M059J (cell line): Measurements from ENCODE around the gene DNAH9. TPM values are rescaled to one million over a fixed set of nuclear protein-coding genes. Genes with fewer than 3 reads are reported as not detected.
"Not testable (repeated sequence)": the region's sequence is repeated elsewhere in the genome, so short reads cannot be mapped to it uniquely, and the experiment has no call there.

Experiments used
- DNase-seq: peaks from one replicate; pipeline ENCODE4 v3.0.0-alpha.2; 2012; ENCODE audit warnings: low read depth
- total RNA-seq: library from RNA; depleted of rRNA; stranded (reverse); fragments of >200 nt; shearing (Covaris generic); gene quantifications from 2 replicates; pipeline ENCODE4 v1.2.3, GENCODE V29; 2014

DNAH9 gene
- total RNA-seq, 1 experiment from 2014 or later = not detected

GRCh38 chr17:11921296-11921695 is 323.0 kb downstream of the DNAH9 start:
- peak; percentile 56 for DNase-seq

- no peak for DNase-seq
Observed at GRCh38 chr17:11922638-11923037, 324.4 kb downstream of the DNAH9 start.

- no peak for DNase-seq
Observed at GRCh38 chr17:11924076-11924475, 325.8 kb downstream of the DNAH9 start.

GRCh38 chr17:11925262-11926021 is 327.2 kb downstream of the DNAH9 start:
- no peak for DNase-seq

DNA sequence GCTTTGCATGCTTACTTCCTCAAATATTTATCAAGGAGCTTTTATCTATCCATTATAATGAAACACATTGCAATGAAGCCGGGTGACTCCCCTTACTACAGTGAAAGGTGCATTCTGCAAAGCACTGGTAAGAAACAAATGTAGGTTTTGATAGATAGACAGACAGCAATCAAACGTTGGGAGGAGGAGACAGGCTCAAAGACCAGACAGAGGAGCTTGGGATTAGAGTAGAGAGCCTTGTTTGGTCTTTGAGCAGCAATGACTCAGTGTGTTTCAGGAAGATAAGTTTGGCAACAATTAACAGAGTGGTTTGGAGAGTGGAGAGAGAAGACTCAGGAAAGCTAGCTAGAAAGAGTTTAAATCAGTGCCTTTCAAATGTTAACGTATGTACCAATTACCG is 330.2 kb downstream of the DNAH9 start:
- DNase-seq = no peak

DNA sequence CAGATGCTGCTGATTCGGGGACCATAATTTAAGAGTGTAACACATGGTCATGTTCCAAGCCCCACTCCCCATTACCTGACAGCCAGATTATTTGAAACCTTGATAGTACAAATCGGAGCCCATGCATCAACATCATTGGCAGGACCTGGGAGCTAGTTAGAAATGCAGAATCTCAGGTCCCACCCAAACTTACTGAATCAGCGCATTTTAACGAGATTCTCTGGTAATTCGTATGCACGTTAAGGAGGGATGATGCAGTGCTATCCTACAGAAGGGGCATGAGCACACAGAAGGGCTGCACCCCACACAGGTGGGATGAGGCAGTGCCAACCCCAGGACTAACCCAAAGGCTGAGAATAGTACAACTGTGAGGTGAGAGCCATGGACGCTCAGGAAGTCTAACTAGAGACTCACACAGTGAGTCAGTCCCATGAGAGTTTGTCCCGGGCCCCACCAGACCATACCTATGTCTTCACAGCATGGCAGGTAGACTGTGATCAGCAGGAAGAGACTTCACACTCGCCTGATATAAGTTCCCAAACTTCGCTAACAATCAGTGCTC is 334.1 kb downstream of the DNAH9 start:
- no peak for DNase-seq

DNA sequence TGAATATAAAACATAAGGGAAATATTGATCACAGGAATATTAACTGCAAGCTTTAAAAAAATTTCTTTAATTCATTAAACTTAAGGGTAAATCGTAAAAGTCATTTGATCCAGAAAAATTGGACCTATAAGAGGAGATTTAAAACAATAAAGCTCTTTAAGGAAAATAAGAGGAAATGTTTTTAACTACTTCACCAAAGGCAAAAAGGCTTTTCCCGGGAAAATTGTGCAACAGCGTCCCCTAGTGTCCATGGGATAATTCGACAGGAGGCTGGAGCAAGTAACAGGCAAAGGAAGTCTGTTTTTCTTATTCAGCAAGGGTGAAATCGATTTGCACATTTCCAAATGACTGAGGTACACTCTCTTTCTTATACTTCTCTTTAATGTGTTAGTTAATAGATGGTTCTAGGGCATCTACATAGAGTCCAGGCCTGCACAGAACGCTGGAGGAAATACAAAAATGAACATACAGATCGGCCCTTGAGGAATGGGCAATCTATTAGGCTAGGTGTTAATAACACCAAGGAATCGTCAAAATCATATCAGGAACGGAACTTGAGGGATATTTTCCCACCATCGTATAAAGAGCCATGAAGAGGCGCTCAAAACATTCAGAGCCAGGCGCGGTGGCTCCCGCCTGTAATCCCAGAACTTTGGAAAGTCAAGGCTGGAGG is 337.6 kb downstream of the DNAH9 start:
- peak; percentile 54 for DNase-seq

GRCh38 chr17:11940904-11941303 is 342.6 kb downstream of the DNAH9 start:
- DNase-seq = no peak

GRCh38 chr17:11943086-11943485 is 344.8 kb downstream of the DNAH9 start:
- not testable (repeated sequence) for DNase-seq

DNA sequence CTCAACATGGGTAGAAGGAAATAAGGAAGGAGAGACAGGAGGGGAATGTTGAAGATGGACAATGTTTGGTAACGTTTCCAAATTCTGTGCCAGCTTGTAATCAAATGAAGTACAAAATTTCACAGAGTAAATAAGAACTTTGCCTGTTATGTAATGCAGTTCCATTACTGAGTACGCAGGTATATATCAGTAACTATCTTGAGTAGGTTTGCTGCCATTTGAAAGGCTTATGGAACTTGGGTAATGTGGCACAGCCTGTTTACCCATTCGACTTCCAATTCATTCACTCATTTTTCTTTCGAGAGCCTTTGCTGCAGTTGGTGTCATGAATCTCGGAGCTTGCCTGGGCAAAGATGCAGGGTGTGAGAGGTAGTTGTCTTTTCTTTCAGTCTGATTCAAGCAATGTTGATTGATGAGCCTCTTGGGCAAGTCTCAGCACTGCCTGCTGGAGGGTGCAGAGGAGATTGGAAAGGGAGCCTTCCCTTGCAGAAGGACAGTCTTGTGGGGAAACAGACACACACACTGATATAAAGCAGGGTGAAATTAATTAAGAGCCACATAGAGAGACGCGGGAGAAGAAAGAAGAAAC is 345.6 kb downstream of the DNAH9 start:
- no peak for DNase-seq

GRCh38 chr17:11944587-11944986 is 346.3 kb downstream of the DNAH9 start:
- peak; percentile 47 for DNase-seq

DNA sequence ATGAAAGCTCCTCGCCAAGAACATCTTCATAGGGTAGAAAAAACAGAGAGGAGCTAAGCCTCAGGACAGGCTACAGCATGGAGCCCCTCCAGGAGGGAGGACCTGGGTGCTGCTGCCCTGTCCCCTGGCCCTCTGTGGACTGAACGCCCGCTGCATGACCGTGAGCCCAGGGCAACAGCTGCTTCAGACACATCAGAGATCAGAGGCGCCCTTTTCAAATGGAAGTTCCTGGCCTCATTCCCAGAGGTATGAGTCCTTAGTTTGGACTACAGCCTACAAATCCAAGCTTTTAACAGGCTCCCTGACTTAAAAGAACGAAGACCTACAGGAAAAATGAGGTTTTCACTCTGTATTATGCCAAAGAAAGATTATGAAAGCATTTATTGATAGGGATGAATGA is 350.5 kb downstream of the DNAH9 start:
- peak; percentile 81 for DNase-seq

- DNase-seq = not testable (repeated sequence)
Observed at GRCh38 chr17:11949571-11949970, 351.3 kb downstream of the DNAH9 start.

DNA sequence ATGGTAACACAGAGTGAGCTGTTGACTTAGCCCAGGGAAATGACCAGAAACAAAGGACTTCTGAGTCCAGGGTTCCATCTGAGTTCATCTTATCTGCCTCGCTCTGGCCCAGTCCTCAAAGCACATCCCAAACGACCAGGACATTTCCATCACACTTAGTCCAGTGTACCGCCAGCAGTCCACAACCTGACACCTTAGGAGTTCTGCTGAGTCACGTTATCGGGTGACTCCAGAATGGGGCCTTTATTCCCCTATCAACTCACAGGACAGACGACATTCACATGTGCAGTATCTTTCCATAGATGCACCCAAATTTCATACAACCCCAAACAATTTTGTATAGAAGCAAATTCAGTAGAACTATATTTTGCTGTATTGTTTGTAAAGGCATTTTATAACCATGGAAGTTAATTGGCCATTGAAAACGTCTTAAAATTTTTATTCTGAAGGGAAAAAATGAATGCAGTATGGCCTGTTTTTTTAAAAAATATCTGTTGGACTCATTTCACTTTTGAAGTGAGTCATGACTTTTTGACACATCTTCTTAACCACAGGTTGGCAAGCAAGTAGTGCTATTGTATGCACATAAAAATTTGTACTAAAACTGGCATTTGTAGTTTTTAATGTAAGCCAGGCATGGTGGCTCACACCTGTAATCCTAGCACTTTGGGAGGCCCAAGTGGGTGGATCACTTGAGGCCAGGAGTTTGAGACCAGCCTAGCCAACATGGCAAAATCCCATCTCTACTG is 352.7 kb downstream of the DNAH9 start:
- DNase-seq = no peak

DNA sequence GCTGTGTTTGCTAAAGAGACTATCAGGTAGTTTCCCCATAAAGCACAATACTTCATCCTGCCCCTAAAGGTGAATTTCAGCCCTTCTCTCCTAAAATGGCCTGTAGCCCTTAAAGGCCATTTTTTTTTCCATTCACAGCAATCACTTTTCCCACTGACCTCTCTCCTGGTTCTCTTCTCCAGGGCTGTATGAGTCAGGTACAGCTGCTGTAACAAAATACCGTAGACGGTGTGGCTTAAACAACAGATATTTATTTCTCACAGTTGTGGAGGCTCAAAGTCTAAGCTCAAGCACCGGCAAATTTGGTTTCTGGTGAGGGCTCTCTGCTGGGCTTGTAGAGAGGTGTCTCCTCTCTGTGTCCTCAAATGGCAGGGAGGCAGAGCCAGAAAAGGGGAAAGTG is 354.3 kb downstream of the DNAH9 start:
- DNase-seq = no peak

DNA sequence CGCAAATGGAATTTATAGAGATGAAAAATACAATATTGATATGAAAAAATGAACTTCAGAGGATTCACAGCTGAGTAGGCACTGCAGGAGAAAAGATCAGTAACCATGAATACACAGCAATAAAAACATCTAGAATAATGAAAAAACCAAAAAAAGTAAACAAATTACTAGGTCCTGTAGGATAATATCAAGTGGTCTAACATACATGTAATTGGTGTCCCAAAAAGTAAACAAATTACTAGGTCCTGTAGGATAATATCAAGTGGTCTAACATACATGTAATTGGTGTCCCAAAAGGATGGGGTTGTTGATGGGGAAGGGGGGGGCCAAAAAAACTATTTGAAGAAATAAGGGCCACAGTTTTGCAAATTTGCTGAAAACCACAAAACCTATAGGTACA is 355.7 kb downstream of the DNAH9 start:
- DNase-seq = no peak

DNA sequence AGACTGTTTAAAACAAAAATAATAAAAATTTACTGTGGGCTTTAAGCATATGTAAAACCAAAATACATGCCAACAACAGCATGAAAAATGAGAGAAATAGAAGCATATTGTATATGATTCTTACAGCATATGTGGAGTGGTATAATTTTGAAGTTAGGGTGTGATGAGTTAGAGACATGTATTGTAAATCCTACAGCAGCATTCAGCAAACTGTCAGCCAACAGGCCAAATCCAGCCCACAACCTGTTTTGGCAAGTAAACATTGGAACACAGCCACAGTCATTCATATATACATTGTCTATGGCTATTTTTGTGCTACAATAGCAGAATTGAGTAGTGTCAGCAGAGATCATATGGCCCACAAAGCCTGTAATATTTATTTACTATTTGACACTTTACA is 356.7 kb downstream of the DNAH9 start:
- DNase-seq = no peak

GRCh38 chr17:11969565-11969964 is 371.3 kb downstream of the DNAH9 start:
- DNase-seq = no peak

- DNase-seq = not testable (repeated sequence)
Observed at GRCh38 chr17:11972741-11973140, 374.5 kb downstream of the DNAH9 start.

DNA sequence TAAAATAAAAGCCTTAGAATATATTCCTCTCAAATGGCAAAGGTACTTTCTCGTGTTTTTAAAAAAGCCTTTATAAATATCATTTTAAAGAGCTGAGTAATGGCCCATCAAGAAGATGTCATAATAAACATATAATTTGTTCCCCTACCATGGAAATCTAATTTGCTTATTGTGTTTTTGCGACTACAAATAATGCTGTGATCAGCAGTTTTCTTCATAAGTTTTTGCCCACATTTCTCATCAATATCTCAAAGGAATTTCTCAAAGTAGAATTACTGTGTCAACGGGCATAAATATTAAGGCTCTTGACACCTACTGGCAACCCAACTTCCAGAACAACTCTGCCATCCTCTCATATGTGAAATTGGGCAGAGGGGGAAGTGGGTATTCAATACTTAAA is 381.5 kb downstream of the DNAH9 start:
- DNase-seq = no peak

DNA sequence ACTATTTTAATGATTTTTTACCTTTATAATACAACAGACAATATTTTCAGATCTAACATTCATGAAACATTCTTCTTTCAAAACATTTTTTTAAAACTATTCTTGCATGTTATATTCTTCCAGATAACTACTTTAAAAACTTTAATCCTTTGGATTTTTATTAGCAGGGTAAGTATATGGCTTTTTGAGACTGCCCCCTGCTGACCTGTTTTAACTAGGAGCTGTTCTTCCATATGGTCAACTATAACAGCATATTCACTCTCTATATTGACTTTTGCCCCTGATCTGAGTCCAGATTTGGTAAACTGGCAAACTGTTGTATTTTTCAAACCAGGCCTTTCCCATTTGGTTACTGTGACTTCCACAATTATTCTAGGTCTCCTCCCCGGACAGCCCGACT is 382.5 kb downstream of the DNAH9 start:
- DNase-seq = no peak

DNA sequence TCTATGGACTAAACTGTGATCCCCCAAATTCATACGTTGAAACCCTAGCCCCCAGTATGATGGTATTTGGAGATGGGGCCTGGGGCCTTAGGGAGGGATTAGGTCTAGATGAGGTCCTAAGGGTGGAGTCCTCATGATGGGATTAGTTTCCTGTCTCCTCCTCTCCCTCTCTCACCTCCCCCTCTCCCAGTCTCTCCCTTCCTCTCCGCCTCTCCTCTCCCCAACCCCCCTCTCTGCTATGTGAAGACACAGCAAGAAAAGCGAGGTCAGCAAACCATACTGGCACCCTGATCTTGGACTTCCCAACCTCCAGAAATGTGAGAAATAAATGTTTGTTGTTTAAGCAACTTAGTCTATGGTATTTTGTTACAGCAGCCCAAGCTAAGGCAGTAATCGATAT is 383.6 kb downstream of the DNAH9 start:
- no peak for DNase-seq
